ENCODE results near the gene SLC24A3.
"Not testable (repeated sequence)": the region's sequence is repeated elsewhere in the genome, so short reads cannot be mapped to it uniquely, and the experiment has no call there.

The SLC24A3 gene

GRCh38 chr20:19660808-19661378, 448.5 kb downstream of the SLC24A3 start:
- DNase-seq (ENCODE audit: low read depth in 4 of 4, low spot score in 1 of 4): no peak

GRCh38 chr20:19661717-19662636, 449.5 kb downstream of the SLC24A3 start:
- DNase-seq (ENCODE audit: low read depth in 4 of 4, low spot score in 1 of 4): peak in 2 of 4 experiments; percentile 4 to 24

- DNase-seq (ENCODE audit: low read depth in 4 of 4, low spot score in 1 of 4): no peak
Observed at GRCh38 chr20:19662637-19662995, 450.2 kb downstream of the SLC24A3 start.

GRCh38 chr20:19668418-19668817, 456.0 kb downstream of the SLC24A3 start:
- no peak for DNase-seq (ENCODE audit: low read depth in 4 of 4, low spot score in 1 of 4)

GRCh38 chr20:19670829-19671228, 458.4 kb downstream of the SLC24A3 start:
- DNase-seq (ENCODE audit: low read depth in 4 of 4, low spot score in 1 of 4): no peak

GRCh38 chr20:19671374-19671773, 458.9 kb downstream of the SLC24A3 start:
- DNase-seq (ENCODE audit: low read depth in 4 of 4, low spot score in 1 of 4): no peak

- DNase-seq (ENCODE audit: low read depth in 4 of 4, low spot score in 1 of 4): no peak
Observed at GRCh38 chr20:19672498-19672897, 460.1 kb downstream of the SLC24A3 start.

- no peak for DNase-seq (ENCODE audit: low read depth in 4 of 4, low spot score in 1 of 4)
Observed at GRCh38 chr20:19673575-19673974, 461.1 kb downstream of the SLC24A3 start.

- no peak for DNase-seq (ENCODE audit: low read depth in 4 of 4, low spot score in 1 of 4)
Observed at GRCh38 chr20:19676202-19676601, 463.8 kb downstream of the SLC24A3 start.

- DNase-seq (ENCODE audit: low read depth in 4 of 4, low spot score in 1 of 4): no peak
Observed at GRCh38 chr20:19677336-19677735, 464.9 kb downstream of the SLC24A3 start.

GRCh38 chr20:19678591-19678990, 466.1 kb downstream of the SLC24A3 start:
- not testable (repeated sequence) for DNase-seq (ENCODE audit: low read depth in 4 of 4, low spot score in 1 of 4)

GRCh38 chr20:19679900-19680495, 467.6 kb downstream of the SLC24A3 start:
- no peak for DNase-seq (ENCODE audit: low read depth in 4 of 4, low spot score in 1 of 4)

- no peak for DNase-seq (ENCODE audit: low read depth in 4 of 4, low spot score in 1 of 4)
Observed at GRCh38 chr20:19682249-19682648, 469.8 kb downstream of the SLC24A3 start.

- no peak for DNase-seq (ENCODE audit: low read depth in 4 of 4, low spot score in 1 of 4)
Observed at GRCh38 chr20:19683188-19683587, 470.7 kb downstream of the SLC24A3 start.

- DNase-seq (ENCODE audit: low read depth in 4 of 4, low spot score in 1 of 4): no peak
Observed at GRCh38 chr20:19683822-19684221, 471.4 kb downstream of the SLC24A3 start.

- no peak for DNase-seq (ENCODE audit: low read depth in 4 of 4, low spot score in 1 of 4)
Observed at GRCh38 chr20:19688031-19688806, 475.8 kb downstream of the SLC24A3 start.

GRCh38 chr20:19690462-19690861, 478.0 kb downstream of the SLC24A3 start:
- no peak for DNase-seq (ENCODE audit: low read depth in 4 of 4, low spot score in 1 of 4)

GRCh38 chr20:19691125-19691524, 478.7 kb downstream of the SLC24A3 start:
- no peak for DNase-seq (ENCODE audit: low read depth in 4 of 4, low spot score in 1 of 4)

GRCh38 chr20:19692100-19692499, 479.7 kb downstream of the SLC24A3 start:
- no peak for DNase-seq (ENCODE audit: low read depth in 4 of 4, low spot score in 1 of 4)

GRCh38 chr20:19692685-19693119, 480.3 kb downstream of the SLC24A3 start:
- DNase-seq (ENCODE audit: low read depth in 4 of 4, low spot score in 1 of 4): peak; percentile 7 to 36 (median 21)

GRCh38 chr20:19693508-19693907, 481.1 kb downstream of the SLC24A3 start:
- DNase-seq (ENCODE audit: low read depth in 4 of 4, low spot score in 1 of 4): no peak

All from stimulated activated CD4-positive, alpha-beta T cell treated with anti-CD3 and anti-CD28 coated beads, Interleukin-1b, Interleukin-23, amount 100 ng/mL, for 24 hours (primary cell).